Limb (tissue), 2 donors: ENCODE measurements around the gene PPP1R8.
"Not testable (repeated sequence)": the region's sequence is repeated elsewhere in the genome, so short reads cannot be mapped to it uniquely, and the experiment has no call there.

Experiments
- DNase-seq, 2 donors: peaks; one replicate each; pipeline ENCODE4 v3.0.0-alpha.2; 2016; ENCODE audit errors: extremely low spot score in 2 of 2

The PPP1R8 gene

GRCh38 chr1:27830621-27831440, at the start of gene PPP1R8:
PPP1R8 (plus strand) TSS chr1:27830782; CDS start chr1:27830836, 54 bp downstream.
- peak; percentile 93 to 96 for DNase-seq

DNA sequence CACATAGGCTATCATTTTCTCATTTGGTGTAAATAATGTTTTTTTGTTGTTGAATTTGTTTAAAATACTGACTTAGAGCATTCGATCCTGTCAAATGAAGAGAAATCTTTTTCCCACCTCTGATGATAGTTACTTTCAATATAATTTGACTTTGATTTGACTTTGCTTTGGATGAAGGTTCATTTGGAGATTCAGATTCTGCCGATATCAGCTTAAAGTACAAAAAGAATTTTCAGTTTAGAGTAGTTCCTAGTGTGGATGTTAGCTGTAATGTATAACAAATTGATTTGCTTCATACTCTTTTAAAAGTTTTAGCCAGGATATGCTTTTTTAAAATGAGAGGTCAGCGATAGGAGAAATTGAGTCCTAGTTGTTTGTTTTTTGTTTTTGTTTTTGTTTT, 47.6 kb upstream of the PPP1R8 start:
- no peak for DNase-seq

GRCh38 chr1:27784700-27785099, 45.9 kb upstream of the PPP1R8 start:
- no peak for DNase-seq

DNA sequence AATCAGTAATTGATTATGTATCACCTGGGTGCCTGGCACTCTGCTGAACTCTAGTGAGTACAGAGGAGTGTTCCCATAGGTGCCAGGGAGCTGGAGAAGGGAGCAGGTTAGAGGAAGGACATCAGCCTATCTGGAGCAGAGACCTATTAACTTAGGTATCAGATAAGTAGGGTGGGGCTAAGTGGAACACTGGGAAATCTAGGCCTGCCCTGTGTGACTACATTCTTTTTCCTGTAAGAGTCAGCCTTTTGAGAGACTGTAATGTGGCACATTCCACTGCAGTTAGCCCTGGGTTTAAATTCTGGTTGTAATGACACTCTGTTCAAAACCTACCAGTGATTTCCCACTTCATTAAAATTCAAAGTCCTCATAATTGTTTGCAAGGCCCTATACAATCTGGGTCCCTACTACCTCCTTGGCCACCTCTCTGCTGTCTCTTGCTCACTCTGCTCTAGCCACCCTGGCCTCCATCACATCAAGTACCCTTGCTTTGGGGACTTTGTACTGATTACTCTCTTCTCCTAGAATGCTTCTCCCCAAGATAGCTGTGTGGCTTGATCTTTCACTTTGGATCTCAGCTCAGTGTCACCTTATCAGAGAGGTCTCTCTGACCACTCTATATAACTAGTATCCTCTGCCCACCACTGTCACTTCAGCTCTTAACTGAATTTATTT, 44.7 kb upstream of the PPP1R8 start:
- no peak for DNase-seq

DNA sequence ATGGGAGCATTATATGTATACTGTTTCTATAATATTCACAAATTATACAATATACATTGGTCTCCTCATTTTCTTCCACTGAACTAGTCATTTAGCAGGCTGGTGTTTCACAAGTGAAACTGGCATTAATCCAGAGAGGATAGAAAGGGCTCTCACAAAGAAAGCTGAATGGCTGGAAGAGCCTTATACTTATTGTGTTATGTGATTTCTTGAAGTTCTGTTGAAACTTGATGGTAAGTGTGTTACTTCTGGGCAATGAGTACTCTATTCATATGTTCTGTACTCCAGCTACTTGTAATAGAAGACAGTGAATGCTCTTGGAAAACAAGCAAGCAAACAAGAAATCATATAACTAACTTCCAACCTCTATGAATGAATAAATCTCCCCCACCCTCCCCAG, 42.7 kb upstream of the PPP1R8 start:
- DNase-seq = no peak

DNA sequence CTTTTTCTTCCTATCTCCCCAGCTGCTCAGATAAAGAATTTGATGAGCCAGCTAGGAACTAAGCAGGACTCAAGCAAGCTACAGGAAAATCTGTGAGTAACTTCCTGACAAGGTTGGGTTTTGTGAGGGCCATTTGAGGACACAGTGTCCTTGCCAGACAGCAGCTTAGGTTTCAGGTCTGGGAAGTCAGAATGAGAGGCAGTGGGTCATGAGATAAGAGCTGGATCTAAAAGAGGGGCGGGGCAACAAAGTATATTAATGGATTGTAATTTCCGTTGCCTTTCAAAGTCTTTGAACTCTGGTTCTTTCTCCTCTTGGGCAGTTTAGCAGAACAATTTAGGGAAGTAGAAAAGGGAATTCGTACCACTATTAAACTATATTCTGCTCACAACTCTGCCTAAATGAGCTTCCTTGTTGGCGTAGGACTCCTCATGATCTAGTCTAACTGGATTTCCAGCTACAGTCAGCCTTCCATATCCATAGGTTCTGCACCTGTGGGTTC, 41.0 kb upstream of the PPP1R8 start:
- DNase-seq = no peak

DNA sequence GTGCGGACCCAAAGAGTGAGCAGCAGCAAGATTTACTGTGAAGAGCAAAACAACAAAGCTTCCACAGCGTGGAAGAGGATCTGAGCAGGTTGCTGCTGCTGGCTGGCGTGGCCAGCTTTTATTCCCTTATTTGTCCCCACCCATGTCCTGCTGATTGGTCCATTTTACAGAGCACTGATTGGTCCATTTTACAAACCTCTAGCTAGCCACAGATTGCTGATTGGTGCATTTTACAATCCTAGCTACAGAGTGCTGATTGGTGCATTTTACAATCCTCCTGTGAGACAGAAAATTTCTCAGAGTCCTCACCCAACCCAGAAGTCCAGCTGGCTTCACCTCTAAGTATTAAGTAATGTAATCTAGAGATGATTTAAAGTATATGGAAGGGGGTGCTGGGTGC, 40.3 kb upstream of the PPP1R8 start:
- DNase-seq = not testable (repeated sequence)

- DNase-seq = no peak
These were observed 35.0 kb upstream of the PPP1R8 start for GRCh38 chr1:27795601-27796000.

DNA sequence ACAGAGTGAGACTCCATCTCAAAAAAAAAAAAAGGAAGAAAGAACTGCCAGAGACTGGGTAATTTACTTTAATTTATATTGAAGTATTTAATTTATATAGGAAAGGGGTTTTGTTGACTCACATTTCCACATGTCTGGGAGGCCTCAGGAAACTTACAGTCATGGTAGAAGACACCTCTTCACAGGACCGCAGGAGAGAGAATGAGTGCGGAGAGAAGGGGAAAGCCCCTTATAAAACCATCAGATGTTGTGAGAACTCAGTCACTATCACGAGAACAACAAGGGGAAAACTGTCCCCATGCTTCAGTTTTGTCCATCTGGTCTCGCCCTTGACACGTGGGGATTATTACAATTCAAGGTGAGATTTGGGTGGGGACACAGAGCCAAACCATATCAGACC, 25.8 kb upstream of the PPP1R8 start:
- no peak for DNase-seq

- no peak for DNase-seq
These were observed 23.8 kb upstream of the PPP1R8 start for GRCh38 chr1:27806758-27807157.

DNA sequence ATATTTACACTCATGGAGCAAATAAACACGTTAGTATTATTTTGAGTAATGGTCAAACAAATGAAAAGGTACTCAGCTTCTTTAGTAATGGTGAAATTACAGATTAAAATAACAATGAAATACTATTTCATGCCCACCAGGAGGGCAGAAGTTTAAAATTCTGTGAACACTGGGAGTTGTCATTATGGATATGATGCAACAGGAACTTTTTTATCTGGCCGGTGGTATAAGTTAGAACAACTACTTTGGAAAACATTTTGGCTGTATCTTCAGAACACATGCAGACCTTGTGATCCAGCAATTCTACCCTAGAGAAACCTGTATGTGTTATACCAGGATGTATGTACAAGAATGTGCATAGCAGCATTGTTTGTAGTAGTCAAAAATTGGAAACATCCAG, 23.2 kb upstream of the PPP1R8 start:
- no peak for DNase-seq

DNA sequence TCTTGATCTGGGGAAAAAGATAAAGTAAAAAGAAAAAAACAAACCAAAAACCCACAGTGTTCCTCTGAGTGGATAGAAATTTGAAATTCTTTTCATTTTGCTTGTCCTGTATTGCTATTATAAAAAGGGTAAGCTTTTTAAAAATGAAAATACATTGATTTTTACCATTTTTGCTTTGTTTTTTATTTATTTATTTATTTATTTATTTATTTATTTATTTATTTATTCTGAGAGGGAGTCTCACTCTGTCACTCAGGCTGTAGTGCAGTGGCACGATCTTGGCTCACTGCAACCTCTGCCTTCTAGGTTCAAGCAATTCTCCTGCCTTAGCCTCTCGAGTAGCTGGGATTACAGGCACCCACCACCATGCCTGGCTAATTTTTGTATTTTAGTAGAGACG, 22.5 kb upstream of the PPP1R8 start:
- not testable (repeated sequence) for DNase-seq

- DNase-seq = no peak
These were observed 20.7 kb upstream of the PPP1R8 start for GRCh38 chr1:27809883-27810282.

GRCh38 chr1:27811741-27812500, 18.7 kb upstream of the PPP1R8 start:
- DNase-seq = no peak

DNA sequence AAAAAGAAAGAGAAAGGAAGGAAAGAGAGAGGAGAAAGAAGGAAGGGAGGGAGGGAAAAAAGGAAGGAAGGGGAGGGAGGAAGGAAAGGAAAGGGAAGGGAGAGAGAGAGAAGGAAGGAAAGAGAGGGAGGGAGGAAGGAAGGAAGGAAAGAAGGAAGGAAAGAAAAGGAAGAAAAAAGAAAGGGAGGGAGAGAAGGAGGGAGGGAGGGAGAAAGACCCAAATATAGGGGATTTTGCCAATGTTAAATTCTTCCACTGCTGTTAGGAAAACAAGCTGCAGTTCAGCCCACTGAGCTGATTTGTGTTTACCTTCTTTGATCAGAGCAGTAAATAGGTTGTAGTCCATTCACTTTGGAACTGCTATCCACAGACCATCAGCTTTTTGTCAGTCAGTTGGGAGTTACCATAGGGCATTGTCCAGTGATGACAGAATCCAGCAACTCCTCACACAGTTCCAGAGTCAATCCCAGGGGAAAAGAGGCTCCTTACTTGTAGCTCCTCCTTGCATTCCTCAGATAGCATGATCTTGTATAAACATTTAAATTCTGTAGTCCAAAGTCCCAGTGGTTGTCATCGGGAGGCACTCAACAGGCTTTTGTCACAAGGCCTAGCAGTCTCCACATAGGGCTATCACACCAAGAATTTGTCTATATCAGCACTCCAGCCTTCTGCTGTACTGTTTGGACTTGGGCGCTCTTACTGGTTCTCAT, 13.5 kb upstream of the PPP1R8 start:
- no peak for DNase-seq

GRCh38 chr1:27821761-27822315, 8.7 kb upstream of the PPP1R8 start:
- no peak for DNase-seq

- DNase-seq = no peak
These were observed 6.8 kb upstream of the PPP1R8 start for GRCh38 chr1:27823784-27824183.

GRCh38 chr1:27824411-27824810, 6.2 kb upstream of the PPP1R8 start:
- DNase-seq = no peak

- DNase-seq = not testable (repeated sequence)
These were observed 1.1 kb upstream of the PPP1R8 start for GRCh38 chr1:27829339-27829960.

- no peak for DNase-seq
These were observed 1.2 kb downstream of the PPP1R8 start for GRCh38 chr1:27831568-27832410.
